ENCODE data around the gene EPHA5.
A peak's percentile ranks its signal among the peaks of the same experiment; 100 is the strongest.

Gene EPHA5

GRCh38 chr4:65495439-65495838, 174.8 kb downstream of the EPHA5 start:
- TF ChIP-seq TAF1 (IDR thresholded peaks at IDR 0.05; ENCODE audit: low read depth), result no peak
- no peak for TF ChIP-seq USF1 (IDR thresholded peaks at IDR 0.05)
- TF ChIP-seq FOXM1 (IDR thresholded peaks at IDR 0.05; ENCODE audit: borderline replicate concordance, low read depth), result no peak
- TF ChIP-seq MAX (IDR thresholded peaks at IDR 0.05), result no peak
- TF ChIP-seq CREB1 (IDR thresholded peaks at IDR 0.05; ENCODE audit: low read depth), result no peak
- TF ChIP-seq REST (IDR thresholded peaks at IDR 0.05; ENCODE audit: low read depth), result no peak
- no peak for TF ChIP-seq ZBTB7A (IDR thresholded peaks at IDR 0.05; ENCODE audit: low read depth)
- TF ChIP-seq RAD21 (IDR thresholded peaks at IDR 0.05; ENCODE audit: low read depth), result no peak
- TF ChIP-seq TEAD4 (IDR thresholded peaks at IDR 0.05), result no peak
- TF ChIP-seq TCF12 (IDR thresholded peaks at IDR 0.05; ENCODE audit: low read depth), result no peak
- no peak for TF ChIP-seq YY1 (IDR thresholded peaks at IDR 0.05; ENCODE audit: low read depth)
- no peak for TF ChIP-seq EP300 (IDR thresholded peaks at IDR 0.05; ENCODE audit: borderline replicate concordance)

GRCh38 chr4:65482410-65482809, 187.9 kb downstream of the EPHA5 start:
- TF ChIP-seq TEAD4 (IDR thresholded peaks at IDR 0.05) (no peak), REST (IDR thresholded peaks at IDR 0.05; ENCODE audit: low read depth) (no peak), TCF12 (IDR thresholded peaks at IDR 0.05; ENCODE audit: low read depth) (no peak), USF1 (IDR thresholded peaks at IDR 0.05) (no peak), NFIC (IDR thresholded peaks at IDR 0.05) (peak; percentile 68), ZBTB7A (IDR thresholded peaks at IDR 0.05; ENCODE audit: low read depth) (no peak), EP300 (IDR thresholded peaks at IDR 0.05; ENCODE audit: borderline replicate concordance) (0 out of 2 replicates have a peak, but pooled peaks have one; percentile 18)

DNA sequence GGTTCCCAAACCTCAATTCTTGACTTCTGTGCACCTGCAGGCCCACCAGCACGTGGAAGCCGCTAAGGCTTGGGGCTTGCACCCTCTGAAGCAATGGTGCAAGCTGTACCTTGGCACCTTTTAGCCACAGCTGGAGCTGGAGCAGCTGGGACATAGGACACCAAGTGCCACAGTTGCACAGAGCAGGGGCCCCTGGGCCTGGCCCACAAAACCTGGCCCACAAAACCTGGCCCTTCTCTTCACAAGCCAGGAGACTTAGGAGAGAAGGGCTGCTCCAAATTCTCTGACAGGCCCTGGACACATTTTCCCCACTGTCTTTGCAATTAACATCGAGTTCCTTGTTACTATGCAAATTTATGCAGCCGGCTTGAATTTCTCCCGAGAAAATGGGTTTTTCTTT, 197.8 kb downstream of the EPHA5 start:
- no peak for TF ChIP-seq YY1 (IDR thresholded peaks at IDR 0.05; ENCODE audit: low read depth)
- no peak for TF ChIP-seq NFIC (IDR thresholded peaks at IDR 0.05)
- no peak for TF ChIP-seq USF1 (IDR thresholded peaks at IDR 0.05)
- TF ChIP-seq EP300 (IDR thresholded peaks at IDR 0.05; ENCODE audit: borderline replicate concordance), result no peak
- no peak for TF ChIP-seq TCF12 (IDR thresholded peaks at IDR 0.05; ENCODE audit: low read depth)
- no peak for TF ChIP-seq REST (IDR thresholded peaks at IDR 0.05; ENCODE audit: low read depth)
- no peak for TF ChIP-seq RAD21 (IDR thresholded peaks at IDR 0.05; ENCODE audit: low read depth)
- TF ChIP-seq MAX (IDR thresholded peaks at IDR 0.05), result no peak
- no peak for TF ChIP-seq TEAD4 (IDR thresholded peaks at IDR 0.05)
- TF ChIP-seq CEBPB (IDR thresholded peaks at IDR 0.05), result no peak

DNA sequence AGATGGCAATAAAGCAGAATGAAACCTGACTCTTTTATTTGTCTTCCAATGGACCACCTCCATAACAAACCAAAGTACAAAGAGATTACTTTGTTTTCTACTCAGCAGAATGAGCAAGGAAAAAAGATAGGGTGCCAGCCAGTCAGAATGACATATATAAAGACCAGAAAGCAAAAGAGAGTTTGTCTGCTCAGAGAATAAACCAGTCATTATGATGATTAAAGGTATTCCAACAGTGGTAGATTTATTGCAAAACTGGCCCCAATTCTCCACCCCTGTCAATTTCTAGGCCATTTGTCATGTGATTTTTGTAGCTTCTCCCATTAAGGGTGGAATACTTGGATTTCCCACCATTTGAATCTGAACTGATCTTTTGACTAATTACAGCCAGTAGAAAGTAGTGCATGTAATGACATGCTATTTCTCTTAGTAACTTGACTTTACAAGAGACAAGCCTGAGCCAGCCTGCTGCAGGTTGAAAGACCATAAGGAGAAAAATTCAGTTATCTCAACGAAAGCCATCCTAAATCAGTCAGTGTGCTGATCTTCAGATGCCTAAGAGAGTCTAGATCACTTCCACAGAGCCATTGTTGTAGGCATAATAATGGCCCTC, 203.1 kb downstream of the EPHA5 start:
- TF ChIP-seq FOXM1 (IDR thresholded peaks at IDR 0.05; ENCODE audit: borderline replicate concordance, low read depth) (no peak), CREB1 (IDR thresholded peaks at IDR 0.05; ENCODE audit: low read depth) (no peak), TEAD4 (IDR thresholded peaks at IDR 0.05) (no peak), NFIC (IDR thresholded peaks at IDR 0.05) (no peak), MAX (IDR thresholded peaks at IDR 0.05) (no peak), RAD21 (IDR thresholded peaks at IDR 0.05; ENCODE audit: low read depth) (no peak), EGR1 (IDR thresholded peaks at IDR 0.05) (no peak), TAF1 (IDR thresholded peaks at IDR 0.05; ENCODE audit: low read depth) (no peak), REST (IDR thresholded peaks at IDR 0.05; ENCODE audit: low read depth) (no peak), USF1 (IDR thresholded peaks at IDR 0.05) (no peak), YY1 (IDR thresholded peaks at IDR 0.05; ENCODE audit: low read depth) (no peak), ZBTB7A (IDR thresholded peaks at IDR 0.05; ENCODE audit: low read depth) (no peak), CEBPB (IDR thresholded peaks at IDR 0.05) (no peak), EP300 (IDR thresholded peaks at IDR 0.05; ENCODE audit: borderline replicate concordance) (no peak), TCF12 (IDR thresholded peaks at IDR 0.05; ENCODE audit: low read depth) (no peak)

All from Ishikawa (cell line).